Stimulated activated CD4-positive, alpha-beta T cell treated with anti-CD3 and anti-CD28 coated beads, Interleukin-2, amount 100 ng/mL, for 48 hours (primary cell): Measurements from ENCODE around the gene MT1G.
"Not testable (repeated sequence)": the region's sequence is repeated elsewhere in the genome, so short reads cannot be mapped to it uniquely, and the experiment has no call there.

Experiments
- DNase-seq, 2 donors: peaks; one replicate each; pipeline ENCODE4 v3.0.0-alpha.2; 2020

The MT1G gene

DNA sequence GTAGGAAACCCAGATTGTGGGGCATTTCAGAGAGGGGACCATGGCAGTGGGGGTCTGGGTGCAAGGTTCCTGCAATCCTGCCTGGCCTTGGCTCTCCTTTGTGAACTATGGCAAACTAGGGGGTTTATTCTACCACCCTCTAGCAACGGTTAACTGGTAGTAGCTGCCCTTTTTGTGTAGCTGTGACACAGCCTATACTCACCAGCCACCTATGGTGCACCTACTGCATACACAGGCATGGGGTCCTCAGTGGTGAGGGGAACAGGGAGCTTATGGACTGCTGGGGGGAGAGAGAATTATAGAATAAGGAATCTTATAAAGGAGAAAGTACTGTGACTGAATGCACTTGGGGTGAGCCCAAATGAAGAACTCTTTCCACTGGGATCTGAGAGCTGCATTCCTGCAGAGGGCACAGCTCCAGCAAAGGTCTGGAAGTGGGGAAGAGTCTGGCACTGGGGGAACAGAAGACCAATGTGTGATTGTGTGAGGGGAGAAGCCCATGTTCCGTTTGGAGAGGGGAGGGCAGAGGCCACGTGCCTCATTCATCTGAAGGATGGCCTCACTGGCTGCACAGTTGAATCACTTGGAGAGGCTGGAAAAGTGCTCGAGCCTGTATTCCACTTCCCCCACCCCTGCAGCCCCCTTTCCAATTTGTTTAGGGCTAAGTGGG, 16.5 kb upstream of the MT1G start:
- DNase-seq = no peak

DNA sequence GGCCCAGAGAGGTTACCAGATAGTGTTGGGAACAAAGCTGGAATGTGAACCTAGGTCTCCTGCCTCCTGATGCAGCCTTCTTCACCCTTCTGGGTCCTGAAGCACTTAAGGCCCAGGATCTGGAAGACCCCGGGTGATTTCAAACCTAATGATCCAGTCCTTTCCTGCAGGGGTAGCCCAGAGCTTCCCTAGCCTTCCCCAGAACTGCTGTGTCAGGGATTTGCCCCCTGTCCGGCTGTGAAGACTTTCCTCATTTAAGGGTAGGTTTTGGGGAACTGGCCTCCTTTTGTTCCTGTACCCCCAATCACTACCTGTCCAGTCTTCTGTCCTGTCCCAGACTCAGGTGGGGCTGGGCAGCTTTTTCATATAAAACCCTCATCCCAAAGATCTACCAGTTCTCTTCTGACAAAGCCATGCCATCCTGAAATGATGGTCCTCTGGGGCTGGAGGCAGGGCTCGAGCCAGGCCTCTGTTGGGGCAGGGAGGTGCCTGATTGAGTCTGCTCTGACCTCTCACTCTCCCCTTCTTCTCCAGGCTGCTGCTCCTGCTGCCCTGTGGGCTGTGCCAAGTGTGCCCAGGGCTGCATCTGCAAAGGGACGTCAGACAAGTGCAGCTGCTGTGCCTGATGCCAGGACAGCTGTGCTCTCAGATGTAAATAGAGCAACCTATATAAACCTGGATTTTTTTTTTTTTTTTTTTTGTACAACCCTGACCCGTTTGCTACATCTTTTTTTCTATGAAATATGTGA, 15.7 kb upstream of the MT1G start:
- DNase-seq = no peak

DNA sequence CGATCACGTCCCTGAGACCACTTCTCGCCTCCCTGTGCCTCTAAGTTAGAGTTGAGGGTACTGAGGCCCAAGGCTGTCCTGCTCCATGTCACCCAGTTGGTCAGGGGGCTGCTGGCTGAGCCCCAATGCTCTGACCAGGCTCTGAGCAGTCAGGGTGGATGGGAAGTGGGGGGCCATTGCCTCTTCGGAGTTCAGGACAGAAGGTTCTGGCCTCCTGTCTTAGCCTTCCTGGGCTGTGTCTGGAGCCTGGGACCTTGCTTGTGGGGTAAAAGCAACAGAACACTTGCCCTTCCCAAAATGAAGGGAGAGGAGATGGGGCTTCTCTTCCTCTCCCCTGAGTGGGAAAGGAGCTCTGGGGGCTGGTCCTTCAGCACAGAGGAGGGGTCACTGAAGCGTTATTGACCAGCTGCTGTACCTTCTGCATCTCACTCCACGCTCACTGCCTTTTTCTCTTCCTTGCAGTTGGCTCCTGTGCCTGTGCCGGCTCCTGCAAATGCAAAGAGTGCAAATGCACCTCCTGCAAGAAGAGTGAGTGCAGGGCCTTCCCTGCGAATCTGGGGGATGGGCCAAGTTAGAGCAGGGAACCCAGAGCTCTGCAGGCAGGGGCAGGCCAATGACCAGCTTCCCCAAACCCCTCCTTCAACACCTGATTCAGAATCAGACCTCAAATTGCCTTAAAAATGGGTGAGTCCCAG, 15.0 kb upstream of the MT1G start:
- no peak for DNase-seq

DNA sequence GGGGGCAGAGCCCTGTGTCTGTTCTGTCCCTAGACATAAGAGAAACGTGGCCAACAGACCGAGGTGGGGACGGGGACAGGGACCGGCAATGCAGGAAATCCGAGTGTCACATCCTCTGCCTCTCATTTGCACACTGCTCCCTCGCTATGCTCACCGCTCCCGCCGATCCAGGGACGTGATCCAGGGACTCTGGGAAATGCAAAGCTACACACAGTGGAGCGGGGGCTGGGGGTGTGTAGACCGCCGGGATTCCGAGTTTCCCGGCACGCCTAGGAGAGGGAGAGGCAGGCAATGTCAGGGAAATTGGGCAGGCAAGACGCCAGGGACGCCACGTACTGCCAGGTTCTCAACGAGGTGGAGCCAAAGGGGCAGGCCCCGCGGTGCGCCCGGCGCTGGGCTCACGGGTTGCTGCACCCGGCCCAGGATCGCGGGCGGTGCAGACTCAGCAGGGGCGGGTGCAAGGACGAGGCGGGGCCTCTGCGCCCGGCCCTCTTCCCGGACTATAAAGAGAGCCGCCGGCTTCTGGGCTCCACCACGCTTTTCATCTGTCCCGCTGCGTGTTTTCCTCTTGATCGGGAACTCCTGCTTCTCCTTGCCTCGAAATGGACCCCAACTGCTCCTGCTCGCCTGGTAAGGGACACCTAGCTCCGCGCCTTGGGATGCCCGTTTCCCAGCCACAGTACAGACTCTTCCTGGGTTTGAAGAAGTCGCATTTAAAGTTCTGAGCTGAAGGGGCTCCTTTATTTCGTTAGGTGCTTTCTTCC, 14.3 kb upstream of the MT1G start, which contains the start of gene MT1X:
Gene MT1X (plus strand): TSS at position 532 of the 764 bp plus-strand sequence. CDS start 71 bp downstream, at position 603.
- DNase-seq = peak; percentile 84 to 87

DNA sequence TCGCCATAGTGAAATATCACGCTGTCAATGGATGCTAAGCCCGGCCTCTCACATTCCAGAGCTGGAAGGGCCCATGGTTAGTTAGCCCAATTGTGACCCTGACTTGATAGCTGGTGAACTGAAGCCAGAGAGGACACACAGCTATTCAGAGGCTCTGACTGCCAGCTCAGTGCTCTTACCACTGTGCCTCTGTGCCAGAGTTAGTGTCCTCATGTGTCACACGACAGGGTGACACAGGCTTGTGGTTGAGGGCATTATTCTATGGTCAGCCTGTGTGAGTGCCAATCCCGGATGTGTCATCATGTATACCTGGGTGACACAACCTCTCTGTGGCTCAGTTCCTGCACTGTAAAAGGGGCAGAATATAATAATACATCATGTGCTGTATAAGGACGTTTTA, 12.0 kb upstream of the MT1G start:
- DNase-seq = no peak

DNA sequence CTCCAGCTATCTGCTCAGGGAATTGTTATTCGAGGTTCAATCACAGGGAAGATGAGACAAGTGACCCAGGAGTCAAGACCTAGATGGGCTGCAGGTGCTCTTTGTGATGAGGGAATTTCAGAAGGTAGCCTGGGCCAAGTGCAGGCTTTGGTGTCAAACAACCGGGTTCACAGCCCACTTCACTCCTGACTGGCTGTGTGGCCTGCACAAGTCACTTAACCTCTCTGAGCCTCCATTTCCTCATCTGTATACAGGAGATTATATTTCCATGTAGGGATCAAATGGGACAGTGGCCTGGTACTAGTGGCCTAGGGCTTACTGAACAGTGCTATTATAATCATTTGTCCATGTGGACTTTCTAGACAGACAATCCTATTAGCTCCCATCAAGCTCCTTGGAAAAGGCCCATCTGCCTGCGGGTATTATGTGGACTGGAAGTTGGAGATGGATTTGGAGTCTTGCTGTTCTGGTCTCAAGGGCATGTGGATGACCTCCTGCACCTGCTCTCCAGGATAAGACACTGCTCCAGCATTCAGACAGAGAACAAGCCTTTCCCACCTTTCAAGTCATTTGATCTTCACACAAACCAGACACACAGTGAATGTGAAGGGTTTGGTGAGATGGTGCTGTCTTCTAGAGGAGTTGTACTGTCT, 11.3 kb upstream of the MT1G start:
- DNase-seq = no peak

DNA sequence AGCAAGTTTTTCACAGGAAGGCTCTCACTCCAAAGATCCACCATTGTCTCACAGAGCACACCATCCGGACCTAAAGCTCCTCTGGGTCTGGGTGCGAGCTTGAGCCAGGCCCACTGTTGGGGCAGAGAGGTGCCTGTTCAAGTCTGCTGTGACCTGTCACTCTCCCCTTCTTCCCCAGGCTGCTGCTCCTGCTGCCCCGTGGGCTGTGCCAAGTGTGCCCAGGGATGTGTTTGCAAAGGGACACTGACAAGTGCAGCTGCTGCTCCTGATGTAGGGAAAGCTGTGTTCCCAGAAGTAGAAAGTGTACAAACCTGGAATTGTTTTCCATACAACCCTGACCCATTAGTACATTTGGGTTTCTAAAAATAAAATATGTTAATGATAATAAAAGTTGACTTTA, 9.6 kb upstream of the MT1G start:
- no peak for DNase-seq

DNA sequence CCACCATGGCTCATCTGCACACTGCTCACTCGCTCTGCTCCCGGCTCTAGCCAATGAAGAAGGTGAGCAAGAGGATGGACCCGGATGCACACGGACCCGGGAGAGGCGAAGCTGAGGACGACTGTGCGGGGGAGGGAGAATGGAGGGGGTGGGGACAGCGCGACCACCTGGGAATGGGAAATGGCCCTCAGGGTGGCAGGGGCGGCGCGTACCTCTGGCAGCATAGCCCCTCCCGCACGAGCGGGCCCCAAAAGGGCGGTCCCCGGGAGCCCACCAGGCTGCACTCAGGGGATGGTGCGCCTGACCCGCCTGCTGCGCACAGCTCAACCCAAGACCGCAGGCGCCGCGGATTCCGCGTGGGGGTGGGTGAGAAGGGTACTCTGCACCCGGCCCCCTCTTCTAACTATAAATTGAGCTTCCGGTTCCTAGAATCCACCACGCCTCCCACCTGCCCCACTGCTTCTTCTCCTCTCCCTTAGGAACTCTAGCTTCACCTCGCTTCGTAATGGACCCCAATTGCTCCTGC, 7.9 kb upstream of the MT1G start:
- DNase-seq = peak in 1 of 2 donors; percentile 49

DNA sequence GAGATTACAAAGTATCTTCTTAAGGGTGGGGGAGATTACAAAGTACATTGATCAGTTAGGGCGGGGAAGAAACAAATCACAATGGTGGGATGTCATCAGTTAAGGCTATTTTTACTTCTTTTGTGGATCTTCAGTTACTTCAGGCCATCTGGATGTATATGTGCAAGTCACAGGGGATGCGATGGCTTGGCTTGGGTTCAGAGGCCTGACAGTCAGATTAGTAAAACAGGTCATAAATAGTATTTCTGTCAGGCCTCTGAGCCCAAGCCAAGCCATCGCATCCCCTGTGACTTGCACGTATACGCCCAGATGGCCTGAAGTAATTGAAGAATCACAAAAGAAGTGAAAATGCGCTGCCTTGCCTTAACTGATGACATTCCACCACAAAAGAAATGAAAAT, 6.7 kb upstream of the MT1G start:
- not testable (repeated sequence) for DNase-seq

DNA sequence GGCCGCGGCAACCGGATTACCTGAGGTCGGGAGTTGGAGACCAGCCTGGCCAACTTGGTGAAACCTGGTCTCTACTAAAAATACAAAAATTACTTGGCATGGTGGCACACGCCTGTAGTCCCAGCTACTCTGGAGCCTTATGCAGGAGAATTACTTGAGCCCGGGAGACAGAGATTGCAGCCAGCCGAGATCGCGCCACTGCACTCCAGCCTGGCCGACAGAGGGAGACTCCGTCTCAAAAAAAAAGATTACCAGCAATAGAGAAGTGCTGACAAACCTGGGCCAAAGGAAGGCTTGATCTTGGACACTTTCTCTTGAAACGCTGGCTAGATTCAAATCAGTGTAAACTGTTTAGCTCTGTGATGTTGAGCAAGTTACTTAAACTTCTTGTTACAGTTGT, 6.1 kb upstream of the MT1G start:
- DNase-seq = no peak

DNA sequence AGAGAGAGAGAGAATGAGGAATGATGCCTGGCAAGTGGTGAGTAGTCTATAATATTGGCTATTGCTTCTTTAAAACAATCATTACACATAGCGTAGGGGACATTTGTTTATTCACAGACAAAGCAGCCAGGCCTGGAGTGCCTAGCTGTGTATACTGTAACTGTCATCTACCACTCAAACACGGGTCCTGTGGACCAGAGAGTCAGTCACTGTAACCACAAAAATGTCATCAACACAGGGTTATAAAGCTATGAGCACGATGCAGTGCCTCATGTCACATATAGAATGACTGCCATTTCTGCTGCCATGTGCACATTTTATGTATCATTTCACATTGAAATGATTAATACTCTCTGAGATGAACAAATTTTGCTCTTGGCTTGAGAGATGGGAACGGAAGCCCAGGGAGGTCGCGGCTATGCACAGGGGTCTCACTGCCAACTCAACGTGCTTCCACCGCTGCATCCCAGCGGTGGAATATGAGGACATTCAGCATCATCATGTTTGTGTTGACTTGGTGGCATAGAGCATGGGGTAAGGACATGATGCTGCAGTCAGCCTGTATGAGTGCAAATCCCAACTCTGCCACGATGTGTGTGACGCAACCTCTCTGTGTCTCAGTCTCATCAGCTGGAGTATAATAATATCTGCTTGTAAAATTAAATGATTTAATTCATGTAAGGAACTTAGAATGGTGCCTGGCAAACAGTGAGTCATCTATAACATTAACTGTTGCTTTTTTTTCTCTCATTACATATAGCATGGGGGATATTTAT, 5.1 kb upstream of the MT1G start:
- no peak for DNase-seq

DNA sequence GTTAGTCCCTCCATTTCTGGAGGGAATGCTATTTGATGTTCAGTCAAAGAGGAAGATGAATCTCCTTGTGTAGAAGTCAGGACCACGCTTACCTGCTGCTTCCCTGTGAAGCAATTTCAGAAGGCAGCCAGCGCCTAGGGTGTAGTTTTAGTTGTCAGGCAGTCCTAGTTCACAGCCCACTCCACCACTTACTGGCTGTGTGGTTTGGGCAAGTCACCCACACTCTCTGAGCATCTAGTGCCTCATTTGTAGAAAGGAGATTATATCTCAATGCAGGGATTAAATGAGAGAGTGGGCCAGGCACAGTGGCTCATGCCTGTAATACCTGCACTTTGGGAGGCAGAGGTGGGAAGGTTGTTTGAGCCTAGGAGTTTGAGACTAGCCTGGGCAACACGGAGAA, 4.3 kb upstream of the MT1G start:
- DNase-seq = not testable (repeated sequence)

DNA sequence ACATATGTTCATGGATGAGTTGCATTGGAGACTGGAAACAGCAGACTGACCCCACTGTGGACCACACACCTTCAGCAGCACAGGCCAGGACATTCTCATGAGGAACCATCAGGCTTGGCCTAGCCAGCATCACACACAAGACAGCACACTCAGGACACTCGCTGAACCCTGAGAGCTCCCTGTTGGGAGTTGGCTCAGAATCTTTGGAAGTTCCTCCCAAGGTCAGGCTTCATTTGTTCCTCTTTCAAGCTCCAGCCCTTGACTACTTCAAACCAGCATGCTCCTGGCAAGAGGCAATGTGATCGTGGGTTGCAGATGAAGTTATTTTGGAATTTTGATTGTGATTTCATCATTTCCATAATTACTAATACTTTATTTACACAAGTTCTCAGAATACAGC, 3.8 kb upstream of the MT1G start:
- DNase-seq = not testable (repeated sequence)

DNA sequence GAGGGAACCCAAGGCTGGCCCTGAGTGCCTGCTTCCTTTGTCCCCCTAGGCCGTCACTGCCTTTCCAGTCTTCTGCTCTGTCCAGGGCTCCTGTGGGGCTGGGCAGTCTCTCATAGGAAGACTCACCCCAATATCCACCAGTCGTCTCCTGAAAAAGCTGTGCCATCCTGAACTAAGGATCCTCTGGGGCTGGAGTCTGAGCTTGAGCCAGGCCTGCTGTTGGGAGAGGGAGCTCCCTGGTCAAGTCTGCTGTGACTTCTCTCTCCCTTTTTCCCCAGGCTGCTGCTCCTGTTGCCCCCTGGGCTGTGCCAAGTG, 2.7 kb upstream of the MT1G start:
- no peak for DNase-seq

DNA sequence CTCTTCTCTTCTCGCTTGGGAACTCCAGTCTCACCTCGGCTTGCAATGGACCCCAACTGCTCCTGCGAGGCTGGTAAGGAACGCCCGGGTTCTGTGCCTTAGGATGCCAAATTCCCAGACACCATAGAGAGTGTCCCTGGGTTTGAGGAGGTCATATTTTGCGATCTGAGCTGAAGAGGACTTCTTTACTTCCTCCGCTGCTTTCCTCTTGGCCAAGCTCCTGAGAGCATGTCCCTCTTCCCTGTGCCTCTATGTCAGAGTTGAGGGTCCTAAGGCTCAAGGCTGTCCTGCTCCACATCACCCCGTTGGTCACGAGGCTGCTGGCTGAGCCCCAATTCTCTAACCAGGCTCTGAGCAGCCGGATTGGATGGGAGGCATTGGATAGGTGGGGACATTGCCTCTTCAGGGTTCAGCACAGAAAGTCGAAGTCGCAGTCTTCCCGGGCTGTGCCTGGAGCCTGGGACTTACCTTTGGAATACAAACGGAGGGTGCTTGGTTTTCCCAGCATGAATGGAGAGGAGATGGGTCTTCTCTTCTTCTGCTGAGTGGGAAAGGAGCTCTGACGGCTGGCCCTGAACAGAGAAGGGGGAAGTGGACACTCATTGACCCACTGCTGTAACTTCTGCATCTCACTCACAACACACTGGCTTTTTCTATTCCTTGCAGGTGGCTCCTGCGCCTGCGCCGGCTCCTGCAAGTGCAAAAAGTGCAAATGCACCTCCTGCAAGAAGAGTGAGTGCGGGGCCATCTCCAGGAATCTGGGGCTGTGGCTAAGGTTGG, 2.2 kb upstream of the MT1G start:
- DNase-seq = no peak

DNA sequence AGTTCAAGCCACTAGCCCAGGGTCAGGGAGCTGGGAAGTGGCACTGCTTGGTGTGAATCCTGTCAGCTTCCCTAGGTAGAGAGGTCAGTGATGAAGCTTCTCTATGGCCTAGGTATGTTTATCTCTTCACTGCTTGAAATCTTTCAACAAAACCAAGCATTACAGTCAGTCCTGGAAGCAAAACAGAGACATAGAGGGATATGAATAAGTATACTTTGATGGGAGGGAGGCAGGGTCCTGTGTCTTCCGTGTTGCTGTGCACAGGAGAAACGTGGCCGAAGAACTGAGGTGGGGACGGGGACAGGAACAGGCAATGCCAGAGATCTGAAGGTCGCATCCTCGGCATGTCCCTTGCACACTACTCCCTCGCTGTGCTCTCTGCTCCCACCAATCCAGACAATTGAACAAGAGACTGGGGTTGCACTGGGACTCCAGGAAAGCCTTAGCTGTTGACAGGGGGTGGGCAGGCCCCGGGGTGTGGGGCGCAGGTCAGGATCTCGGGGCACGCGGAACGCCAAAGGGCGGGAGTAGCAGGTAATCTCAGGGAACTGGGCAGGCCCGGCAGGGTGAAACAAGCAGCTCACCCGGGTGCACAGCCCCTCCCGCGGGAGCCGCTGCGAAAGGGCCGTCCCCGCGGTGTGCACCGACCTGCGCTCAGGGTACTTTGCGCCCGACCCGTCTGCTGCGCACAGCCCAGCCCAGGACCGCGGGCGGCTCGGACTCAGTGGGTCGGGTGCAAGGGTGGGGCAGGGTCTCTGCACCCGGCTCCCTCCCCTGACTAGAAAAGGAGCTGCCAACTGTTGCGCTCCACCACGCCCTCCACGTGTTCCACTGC, 1.4 kb upstream of the MT1G start, which contains the start of gene MT1H:
Gene MT1H (plus strand): TSS at position 810 of the 835 bp plus-strand sequence. CDS start 71 bp downstream, outside the sequence.
- no peak for DNase-seq

DNA sequence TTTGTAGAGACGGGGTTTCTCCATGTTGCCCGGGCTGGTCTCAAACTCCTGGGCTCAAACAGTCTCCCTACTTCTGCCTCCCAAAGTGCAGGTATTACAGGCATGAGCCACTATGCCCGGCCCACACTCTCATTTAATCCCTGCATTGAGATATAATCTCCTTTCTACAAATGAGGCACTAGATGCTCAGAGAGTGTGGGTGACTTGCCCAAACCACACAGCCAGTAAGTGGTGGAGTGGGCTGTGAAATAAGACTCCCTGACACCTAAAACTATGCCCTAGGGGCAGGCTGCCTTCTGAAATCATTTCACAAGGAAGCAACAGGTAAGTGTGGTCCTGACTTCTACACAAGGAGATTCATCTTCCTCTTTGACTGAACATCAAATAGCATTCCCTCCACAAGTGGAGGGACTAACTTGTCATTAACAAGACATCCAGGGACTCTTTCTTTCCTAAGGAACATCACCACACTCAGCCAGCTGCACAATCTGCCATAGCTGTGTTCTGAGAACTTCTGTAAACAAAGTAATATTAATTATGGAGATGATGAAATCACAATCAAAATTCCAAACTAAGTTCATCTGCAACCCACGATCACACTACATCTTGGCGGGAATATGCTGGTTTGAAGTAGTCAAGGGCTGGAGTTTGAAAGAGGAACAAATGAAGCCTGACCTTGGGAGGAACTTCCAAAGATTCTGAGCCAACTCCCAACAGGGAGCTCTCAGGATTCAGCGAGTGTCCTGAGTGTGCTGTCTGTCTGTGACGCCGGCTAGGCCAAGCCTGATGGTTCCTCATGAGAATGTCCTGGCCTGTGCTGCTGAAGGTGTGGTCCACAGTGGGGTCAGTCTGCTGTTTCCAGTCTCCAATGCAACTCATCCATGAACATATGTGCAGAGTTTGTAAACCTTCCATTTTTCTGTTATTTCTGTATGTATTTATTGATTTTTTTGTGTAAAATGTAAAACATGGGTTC, 2.3 kb downstream of the MT1G start:
- not testable (repeated sequence) for DNase-seq

DNA sequence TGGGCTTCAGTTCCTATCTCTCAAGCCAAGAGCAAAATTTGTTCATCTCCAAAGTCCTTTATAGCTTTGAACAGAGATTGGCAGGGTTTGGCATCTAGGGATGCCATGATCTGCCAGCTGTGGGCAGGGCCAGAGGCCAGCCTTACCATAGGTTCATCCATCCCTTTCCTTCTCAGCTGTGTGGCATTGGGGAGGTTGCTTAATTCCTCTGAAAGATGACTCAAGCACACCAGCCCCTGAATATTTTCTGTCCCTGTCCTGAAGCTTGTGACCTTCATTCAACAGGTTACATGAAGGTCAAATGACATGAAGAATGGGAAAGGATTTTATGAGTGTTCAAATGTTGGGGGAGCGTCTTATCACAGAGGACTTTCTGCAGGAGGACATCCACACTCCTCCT, 3.4 kb downstream of the MT1G start:
- DNase-seq = no peak
